Measurements from ENCODE around the gene BHMT.

Gene BHMT

DNA sequence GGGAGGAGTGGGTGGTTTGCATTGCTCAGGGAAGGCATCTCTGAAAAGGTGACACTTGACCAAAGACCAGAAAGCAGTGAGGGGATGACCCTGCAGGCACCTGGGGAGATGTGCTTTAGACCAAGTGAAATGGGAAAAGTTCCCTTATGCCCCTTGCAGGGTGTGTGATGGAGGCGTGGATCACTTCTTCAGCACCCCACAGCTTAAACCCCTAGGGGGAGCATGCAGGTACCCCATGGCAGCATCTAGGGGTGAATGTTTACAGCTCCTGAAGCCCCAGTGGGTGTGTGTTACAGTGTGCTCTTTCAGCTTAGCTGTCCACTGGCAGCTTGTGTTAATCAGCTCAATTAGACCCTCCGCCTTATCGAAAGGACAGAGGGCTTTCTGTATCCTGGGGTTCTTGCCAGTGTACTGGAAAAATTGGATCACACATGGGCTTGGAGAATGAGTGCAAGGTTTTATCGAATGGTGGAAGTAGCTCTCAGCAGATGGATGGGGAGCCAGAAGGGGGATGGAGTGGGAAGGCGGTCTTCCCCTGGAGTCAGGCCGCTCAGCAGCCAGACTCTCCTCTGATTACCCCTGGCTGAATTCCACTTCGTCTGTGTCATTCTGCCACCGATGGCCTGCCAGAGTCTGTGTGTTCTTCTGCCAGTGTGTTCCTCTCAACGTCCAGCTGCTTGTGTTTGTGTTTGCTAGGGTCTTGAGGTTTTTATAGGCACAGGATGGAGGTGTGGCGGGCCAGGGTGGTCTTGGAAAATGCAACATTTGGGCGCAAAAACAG lies 35.8 kb upstream of the BHMT start:
- TF ChIP-seq, protein P1, sequence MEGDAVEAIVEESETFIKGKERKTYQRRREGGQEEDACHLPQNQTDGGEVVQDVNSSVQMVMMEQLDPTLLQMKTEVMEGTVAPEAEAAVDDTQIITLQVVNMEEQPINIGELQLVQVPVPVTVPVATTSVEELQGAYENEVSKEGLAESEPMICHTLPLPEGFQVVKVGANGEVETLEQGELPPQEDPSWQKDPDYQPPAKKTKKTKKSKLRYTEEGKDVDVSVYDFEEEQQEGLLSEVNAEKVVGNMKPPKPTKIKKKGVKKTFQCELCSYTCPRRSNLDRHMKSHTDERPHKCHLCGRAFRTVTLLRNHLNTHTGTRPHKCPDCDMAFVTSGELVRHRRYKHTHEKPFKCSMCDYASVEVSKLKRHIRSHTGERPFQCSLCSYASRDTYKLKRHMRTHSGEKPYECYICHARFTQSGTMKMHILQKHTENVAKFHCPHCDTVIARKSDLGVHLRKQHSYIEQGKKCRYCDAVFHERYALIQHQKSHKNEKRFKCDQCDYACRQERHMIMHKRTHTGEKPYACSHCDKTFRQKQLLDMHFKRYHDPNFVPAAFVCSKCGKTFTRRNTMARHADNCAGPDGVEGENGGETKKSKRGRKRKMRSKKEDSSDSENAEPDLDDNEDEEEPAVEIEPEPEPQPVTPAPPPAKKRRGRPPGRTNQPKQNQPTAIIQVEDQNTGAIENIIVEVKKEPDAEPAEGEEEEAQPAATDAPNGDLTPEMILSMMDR (IDR thresholded peaks at IDR 0.05; ENCODE audit: low read depth, low read length) = no peak
- no peak for DNase-seq (ENCODE audit: low read depth, low spot score)
- no peak overlapping the region for H3K4me3 ChIP-seq (ENCODE audit: low read depth, low read length)
- in situ Hi-C loops (cut with HindIII; ENCODE audit: low sequenced_read_pairs) = no loop called here

DNA sequence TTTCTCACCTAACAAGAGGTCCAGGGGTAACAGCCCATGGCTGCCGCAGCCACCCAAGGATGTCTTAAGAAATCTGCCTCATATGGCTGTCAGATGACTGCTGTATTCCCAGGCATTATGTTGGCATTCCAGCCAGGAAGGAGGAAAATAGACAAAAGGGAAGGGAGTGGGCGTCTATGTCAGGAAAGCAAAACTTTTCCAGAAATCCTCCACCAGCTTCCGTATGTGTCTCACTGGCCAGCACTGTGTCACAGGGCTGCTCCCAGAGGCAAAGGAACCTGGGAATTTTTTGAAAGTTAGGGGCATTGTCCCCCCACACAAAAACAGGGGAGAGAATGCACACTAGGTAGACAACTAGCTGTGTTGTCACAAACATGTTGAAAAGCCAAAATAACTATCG lies 34.8 kb upstream of the BHMT start:
- TF ChIP-seq, protein P1 (IDR thresholded peaks at IDR 0.05; ENCODE audit: low read depth, low read length) = no peak
- in situ Hi-C loops (cut with HindIII; ENCODE audit: low sequenced_read_pairs) = no loop called here
- no peak for DNase-seq (ENCODE audit: low read depth, low spot score)
- no peak overlapping the region for H3K4me3 ChIP-seq (ENCODE audit: low read depth, low read length)

DNA sequence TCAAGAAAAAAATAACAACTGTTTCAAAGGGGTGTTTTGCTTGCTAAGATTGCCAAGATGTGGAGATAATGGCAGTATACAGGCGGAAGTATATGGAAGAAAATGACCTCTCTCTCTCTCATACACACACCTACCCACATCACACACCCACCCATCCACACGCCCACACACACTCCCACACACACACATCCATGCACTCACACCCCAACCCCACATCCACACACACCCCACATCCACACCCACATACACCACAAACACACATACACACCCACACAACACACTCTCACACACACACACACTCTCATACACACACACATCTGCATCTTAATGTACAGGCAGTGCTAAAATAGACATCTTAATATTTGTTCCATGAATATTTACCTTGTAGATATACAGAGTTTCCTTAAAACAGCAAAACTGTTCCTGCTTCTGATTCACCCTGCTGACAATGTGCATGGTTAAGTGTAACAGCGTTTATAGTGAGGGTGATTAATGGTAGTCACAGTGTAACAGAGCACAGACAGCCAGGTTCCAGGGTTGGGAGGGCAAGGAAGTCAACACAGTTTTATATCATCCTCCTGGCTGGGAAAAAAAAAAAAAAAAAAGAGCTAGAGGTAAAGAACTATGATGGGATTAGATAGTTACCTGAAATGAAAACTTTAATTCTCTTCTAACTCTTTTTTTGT lies 33.8 kb upstream of the BHMT start:
- DNase-seq (ENCODE audit: low read depth, low spot score) = no peak
- in situ Hi-C loops (cut with HindIII; ENCODE audit: low sequenced_read_pairs) = no loop called here
- H3K4me3 ChIP-seq (ENCODE audit: low read depth, low read length) = no peak overlapping the region
- TF ChIP-seq, protein P1 (IDR thresholded peaks at IDR 0.05; ENCODE audit: low read depth, low read length) = no peak

DNA sequence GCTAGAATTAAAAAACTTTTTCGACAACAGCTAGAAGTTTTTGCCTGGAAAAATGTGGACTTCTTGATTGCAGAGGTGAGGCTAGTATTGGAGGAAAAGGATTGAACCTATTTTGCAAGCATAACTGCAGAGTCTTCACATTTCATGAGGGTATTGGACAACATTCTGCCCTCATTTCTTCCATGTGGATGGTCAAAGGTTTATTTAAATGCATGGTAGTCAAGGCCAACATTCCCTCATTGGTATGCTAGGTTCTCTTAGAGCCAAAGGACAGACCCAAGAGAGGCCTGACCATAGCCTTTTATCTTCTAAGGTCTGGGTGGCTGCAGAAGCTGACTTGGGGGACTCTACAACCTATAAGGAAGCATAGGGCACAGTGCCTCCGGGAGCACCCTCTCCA lies 30.8 kb upstream of the BHMT start:
- in situ Hi-C loops (cut with HindIII; ENCODE audit: low sequenced_read_pairs) = no loop called here
- TF ChIP-seq, protein P1 (IDR thresholded peaks at IDR 0.05; ENCODE audit: low read depth, low read length) = no peak
- no peak for DNase-seq (ENCODE audit: low read depth, low spot score)
- no peak overlapping the region for H3K4me3 ChIP-seq (ENCODE audit: low read depth, low read length)

DNA sequence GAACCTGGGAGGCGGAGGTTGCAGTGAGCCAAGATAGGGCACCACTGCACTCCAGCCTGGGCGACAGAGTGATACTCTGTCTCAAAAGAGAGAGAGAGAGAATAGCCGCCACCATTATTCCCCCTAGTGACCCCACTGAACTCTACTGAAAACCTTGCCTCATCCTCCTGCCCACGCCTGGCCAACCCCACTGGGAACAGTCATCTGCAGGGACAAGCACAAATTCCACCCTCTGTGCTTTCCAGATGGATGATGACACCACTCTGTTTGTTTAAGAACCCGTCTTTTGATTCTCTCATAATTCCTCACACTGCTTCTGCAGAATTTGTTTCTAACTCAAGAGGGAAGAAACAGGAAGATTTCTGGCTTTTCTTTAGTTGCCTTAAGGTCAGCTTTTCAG lies 29.8 kb upstream of the BHMT start:
- DNase-seq (ENCODE audit: low read depth, low spot score) = no peak
- H3K4me3 ChIP-seq (ENCODE audit: low read depth, low read length) = no peak overlapping the region
- TF ChIP-seq, protein P1 (IDR thresholded peaks at IDR 0.05; ENCODE audit: low read depth, low read length) = no peak
- in situ Hi-C loops (cut with HindIII; ENCODE audit: low sequenced_read_pairs) = no loop called here

DNA sequence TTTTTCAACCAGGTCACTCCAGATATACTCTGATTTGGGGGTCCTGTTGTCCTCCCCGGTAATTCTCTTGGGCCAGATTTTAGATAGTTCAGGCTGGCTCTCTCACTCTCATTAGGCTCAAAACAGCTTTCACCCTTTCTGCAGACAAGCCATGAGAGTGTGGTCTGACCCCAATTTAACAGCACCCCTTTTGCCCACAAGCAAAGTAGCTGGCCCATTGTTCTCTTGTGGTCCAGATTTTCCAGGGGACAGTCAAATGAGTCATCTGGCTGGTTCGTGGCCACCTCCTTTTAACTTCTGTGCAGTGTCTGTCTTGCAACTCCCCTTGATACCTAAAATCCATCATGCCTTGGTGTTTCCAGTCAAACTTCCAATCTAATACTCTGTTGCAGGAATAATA lies 25.5 kb upstream of the BHMT start:
- DNase-seq (ENCODE audit: low read depth, low spot score) = no peak
- TF ChIP-seq, protein P1 (IDR thresholded peaks at IDR 0.05; ENCODE audit: low read depth, low read length) = no peak
- in situ Hi-C loops (cut with HindIII; ENCODE audit: low sequenced_read_pairs) = no loop called here
- H3K4me3 ChIP-seq (ENCODE audit: low read depth, low read length) = no peak overlapping the region

All from astrocyte of the spinal cord (primary cell).